HG03432 (cell line): ENCODE measurements around the gene TRERF1.
"Not testable (repeated sequence)": the region's sequence is repeated elsewhere in the genome, so short reads cannot be mapped to it uniquely, and the experiment has no call there.

Experiments used
- ATAC-seq: cut with Tn5 transposase; IDR thresholded peaks from one replicate; pipeline ENCODE4 v1.9.1; 2021; ENCODE audit warnings: mild to moderate bottlenecking, moderate library complexity; ENCODE audit not compliant: unreplicated experiment

TRERF1 gene, protein sequence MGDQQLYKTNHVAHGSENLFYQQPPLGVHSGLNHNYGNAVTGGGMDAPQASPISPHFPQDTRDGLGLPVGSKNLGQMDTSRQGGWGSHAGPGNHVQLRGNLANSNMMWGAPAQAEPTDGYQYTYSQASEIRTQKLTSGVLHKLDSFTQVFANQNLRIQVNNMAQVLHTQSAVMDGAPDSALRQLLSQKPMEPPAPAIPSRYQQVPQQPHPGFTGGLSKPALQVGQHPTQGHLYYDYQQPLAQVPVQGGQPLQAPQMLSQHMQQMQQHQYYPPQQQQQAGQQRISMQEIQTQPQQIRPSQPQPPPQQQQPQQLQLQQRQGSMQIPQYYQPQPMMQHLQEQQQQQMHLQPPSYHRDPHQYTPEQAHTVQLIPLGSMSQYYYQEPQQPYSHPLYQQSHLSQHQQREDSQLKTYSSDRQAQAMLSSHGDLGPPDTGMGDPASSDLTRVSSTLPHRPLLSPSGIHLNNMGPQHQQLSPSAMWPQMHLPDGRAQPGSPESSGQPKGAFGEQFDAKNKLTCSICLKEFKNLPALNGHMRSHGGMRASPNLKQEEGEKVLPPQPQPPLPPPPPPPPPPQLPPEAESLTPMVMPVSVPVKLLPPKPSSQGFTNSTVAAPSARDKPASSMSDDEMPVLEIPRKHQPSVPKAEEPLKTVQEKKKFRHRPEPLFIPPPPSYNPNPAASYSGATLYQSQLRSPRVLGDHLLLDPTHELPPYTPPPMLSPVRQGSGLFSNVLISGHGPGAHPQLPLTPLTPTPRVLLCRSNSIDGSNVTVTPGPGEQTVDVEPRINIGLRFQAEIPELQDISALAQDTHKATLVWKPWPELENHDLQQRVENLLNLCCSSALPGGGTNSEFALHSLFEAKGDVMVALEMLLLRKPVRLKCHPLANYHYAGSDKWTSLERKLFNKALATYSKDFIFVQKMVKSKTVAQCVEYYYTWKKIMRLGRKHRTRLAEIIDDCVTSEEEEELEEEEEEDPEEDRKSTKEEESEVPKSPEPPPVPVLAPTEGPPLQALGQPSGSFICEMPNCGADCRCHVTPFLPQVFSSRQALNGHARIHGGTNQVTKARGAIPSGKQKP (N-terminal part only)

DNA sequence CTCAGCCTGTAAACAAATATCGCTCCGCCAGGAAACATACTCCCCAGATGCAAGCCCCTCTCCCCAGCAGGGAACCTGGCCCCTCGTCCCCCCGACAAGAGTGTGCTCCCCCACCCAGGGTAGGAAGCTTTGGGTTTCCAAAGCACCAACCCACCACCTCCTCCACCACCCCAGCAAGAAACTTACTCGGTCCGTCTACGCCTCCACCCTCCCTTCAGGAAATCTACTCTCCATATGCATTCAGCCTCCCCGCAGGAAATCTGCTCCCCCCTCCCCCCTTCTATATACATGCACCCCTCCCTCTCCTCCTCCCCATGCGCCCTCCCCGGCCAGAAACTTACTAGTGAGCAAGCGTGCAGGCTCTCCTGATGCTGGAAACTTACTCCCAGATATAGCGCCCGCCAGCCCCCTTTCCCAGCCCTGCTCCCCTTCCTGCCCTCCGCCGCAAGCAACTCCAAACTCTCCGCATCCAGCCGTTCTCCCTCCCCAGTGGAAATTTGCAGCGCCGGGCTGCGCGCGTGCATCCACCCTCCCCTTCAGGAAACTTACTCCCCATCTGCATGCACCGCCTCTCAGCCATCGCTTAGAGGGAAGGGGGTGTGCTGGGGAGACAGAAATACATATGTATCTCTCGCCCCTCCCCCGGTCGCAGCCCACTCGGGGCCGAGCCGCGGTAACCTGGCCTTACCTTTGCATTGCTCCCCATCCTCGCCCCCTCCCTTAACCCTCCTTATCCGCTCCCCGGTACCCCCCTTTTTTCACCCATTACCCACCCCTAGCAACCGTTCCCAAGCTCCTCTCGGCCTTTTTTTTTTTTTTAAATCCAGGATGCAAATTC, at the start of gene TRERF1:
Gene TRERF1 (minus strand): TSS at position 594 of the 838 bp plus-strand sequence. CDS start 182,336 bp downstream, outside the sequence.
- peak; percentile 35 for ATAC-seq

DNA sequence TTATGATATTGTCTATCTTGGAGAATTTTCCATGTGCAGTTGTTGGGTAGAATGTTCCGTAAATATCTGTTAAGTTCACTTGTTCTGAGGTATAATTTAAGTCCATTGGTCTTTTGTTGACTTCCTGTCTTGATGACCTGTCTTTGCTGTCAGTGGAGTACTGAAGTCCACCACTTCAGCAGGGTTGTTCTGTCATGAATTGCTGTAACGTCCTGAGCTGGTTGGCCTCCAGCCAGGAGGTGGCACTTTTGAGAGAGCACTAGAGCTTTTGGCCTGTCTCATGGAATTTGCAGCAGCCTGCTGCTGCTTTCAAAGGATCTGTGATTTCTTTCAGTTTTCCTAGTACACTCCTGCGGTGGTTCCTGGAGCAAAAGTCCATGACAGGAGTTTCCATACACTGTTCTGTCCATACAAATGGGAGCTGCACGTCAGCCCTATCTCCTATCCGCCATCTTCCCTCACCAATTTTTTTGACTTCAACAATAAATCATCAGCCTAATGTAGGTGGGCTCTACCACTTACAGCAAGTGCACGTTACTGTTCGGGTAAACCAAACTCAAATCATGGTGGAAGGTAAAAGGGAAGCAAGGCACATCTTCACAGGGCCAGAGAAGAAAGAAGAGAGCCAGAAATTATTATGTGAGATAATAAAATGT, 46.9 kb upstream of the TRERF1 start:
- no peak for ATAC-seq

DNA sequence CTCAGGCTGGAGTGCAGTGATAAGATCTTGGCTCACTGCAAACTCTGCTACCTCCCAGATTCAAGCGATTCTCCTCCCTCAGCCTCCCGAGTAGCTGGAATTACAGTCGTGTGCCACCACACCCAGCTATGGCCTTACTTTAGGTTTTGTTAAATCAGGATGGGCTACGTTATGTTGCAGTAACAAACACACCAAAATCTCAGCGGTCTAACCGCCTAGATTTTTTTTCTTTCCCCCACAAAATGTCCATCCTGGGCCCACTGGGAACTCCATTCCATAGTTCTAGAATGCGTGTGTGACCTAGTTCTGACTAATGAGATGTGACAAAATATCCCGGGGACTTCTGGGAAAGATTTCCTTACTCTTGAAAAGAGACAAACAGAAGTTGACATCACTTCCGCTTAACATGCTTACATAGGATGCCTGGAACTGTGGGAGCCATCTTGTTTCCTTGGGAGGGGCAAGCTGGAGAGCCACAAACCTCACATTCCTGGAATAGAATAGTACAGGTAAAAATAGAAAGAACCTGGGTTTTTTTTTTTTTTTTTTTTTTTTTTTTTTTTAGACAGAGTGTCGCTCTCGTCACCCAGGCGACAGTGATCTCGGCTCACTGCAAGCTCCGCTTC, 42.3 kb upstream of the TRERF1 start:
- no peak for ATAC-seq

DNA sequence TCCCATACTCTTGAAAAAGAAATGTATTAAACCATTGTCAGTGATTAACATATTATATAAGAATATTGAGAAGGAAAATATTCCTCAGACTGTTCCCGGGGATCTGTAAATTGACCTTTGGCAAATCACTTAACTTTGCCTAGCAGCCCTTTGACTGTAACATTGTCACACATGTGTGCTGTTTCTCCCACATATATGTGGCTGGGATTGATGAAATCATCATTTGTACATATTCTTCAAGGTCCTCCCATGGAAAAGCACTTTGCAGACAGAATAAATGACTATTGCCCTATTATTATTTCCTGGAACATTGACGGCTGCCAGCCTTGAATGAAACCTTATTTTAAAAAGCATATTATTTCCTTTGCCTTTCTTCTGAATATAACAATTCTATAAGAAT, 36.4 kb upstream of the TRERF1 start:
- no peak for ATAC-seq

DNA sequence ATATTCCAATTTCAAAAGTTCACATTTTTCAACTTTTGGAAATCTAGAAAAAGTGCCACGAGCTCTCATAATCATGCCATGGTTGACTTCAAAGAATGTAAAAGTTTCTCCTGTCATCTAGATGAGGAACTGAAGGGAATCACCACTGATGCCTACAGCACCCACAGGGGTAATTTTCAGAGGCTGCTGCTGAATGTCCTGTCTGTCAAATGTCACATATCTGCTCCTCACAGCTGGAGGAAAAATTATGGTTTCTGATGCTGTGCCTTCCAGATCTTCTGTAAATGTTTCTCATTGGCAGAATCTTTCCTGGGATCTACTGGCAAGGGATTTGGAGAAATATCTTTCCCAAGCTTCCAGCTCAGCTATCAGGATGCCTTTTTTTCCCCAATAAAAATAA, 32.5 kb upstream of the TRERF1 start:
- no peak for ATAC-seq

DNA sequence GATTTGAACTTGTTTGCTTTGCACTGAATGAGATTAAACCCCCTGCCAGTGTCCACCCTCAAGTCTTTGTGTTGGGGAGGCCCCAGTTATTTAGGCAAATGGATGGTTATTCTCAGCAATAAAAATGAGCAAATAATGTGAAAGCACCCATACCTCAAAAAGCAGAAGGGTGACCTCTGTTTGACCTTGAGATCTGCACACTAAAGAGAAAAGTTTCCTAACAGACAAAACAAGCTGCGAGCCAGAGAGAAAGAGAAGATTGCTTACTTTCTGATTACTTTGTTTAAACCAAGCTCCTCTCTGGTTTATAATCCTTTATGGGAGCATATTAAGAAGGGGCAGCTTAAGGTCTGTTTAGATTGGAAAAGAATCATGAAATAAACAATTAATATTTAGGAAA, 30.4 kb upstream of the TRERF1 start:
- ATAC-seq, result no peak

DNA sequence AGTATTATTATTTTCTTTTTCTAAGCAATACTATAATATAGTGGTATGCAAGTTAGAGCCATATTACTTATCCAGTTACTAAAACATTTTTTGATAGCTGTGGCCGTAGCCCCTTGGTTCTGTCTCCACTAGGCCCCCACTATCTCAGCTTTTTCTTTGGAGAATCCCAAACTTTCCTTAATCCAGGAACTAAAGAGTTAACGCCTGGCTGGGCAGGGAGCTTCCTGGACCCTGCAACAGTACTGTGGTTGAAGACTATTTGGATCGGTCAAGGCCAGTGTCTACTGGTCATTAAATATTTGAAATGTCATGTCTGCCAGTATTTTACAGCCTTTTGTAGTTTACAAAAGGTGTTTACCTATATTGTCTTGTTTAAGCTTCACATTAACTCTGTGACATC, 20.0 kb upstream of the TRERF1 start:
- ATAC-seq, result no peak

DNA sequence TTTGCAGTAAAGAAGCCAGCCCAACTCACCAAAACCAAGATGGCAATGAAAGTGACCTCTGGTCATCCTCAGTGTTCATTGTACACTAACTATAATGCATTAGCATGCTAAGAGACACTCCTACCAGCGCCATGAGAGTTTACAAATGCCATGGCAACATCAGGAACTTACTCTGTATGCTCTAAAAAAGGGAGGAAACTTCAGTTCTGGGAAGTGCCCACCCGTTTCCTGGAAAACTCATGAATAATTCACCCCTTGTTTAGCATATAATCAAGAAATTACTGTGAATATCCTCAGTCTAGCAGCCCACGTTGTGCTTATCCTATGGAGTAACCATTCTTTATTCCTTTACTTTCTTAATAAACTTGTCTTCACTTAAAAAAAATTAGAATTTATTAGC, 19.4 kb upstream of the TRERF1 start:
- ATAC-seq, result no peak

DNA sequence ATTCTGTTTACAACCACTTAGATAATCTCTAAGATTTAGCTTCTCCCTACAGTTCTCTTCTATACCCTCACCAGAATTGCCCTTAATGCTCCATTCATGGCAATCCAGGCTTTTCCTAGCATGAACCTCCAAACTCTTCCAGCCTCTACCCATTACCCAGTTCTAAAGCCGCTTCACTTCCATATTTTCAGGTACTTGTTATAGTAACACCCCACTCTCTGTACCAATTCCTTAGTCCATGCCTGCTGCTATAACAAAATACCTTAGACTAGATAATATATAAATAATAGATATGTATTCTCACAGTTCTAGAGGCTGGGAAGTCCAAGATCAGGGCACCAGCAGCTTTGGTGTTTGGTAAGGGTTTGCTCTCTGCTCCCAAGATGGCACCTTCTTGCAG, 16.5 kb upstream of the TRERF1 start:
- no peak for ATAC-seq

DNA sequence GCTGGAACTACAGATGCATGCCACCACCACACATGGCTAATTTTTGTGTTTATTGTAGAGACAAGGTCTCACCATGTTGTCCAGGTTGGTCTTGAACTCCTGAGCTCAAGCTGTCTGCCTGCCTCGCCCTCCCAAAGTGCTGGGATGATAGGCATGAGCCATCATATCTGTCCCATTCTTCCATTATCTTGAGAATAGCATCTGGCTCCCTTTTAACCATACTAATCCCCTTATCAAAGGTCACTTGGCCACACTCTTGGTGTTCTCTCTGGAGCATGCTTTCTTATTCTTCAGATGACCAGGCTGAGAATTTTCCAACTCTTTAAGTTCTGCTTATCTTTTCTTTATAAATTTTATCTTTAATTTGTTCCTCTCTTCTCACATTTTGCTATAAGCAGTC, 15.9 kb upstream of the TRERF1 start:
- no peak for ATAC-seq

DNA sequence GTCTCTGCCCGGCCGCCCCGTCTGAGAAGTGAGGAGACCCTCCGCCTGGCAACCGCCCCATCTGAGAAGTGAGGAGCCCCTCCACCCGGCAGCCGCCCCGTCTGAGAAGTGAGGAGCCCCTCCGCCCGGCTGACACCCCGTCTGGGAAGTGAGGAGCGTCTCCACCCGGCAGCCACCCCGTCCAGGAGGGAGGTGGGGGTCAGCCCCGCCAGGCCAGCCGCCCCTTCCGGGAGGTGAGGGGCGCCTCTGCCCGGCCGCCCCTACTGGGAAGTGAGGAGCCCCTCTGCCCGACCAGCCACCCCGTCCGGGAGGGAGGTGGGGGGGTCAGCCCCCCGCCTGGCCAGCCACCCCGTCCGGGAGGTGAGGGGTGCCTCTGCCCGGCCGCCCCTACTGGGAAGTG, 14.7 kb upstream of the TRERF1 start:
- ATAC-seq, result not testable (repeated sequence)

DNA sequence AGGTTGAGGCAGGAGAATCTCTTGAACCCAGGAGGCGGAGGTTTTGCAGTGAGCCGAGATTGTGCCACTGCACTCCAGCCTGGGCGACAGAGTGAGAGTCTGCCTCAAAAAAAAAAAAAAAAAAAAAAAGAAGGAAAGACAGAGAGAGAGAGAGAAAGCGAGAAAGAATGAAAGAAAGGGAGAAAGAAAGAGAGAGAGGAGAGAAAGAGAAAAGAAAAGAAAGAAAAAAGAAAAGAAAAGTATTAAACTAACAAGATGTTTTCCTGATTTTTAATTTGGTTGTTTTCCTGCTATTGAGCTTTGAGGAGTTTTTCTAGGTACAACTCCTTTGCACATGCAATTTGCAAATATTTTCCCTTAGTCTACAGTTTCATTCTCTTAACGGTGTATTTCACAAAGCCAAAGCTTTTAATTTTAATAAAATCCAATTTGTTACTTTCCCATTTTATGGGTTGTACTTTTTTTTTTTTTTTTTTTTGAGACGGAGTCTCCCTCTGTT, 10.8 kb upstream of the TRERF1 start:
- ATAC-seq, result no peak

DNA sequence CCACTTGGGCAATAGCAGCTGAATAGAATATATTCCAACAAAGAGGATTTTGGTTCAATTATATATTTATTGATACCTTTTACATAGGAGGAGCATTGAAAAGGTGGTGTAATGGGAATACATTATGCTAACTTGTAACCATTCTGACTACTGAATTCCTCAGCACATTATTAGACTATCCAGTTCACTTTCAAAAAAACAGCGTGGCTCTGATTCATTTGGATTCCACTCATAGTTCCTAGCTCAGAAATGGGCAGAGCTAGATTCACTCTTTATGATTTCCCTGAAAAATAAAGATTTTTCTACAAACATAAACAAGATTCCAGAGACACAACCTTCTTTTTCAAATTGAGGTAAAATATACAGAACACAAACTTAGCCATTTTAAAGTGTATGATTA, 9.2 kb upstream of the TRERF1 start:
- no peak for ATAC-seq

DNA sequence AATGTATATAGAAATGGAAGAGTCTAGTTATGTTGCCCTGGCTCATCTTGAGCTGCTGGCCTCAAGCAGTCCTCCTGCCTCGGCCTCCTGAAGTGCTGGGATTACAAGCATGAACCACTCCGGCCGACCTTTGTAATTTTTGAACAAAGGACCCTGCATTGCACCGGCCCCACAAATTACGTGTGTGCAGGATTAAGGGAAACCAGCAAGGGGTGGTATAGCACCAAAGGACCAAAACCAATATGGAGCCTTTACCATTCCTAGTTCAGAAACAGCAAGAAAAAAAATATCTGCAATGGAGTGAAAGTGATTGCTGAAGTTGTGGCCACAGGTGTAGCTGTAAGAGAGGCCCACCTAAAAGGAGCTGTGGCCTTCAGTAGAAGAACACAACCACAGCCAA, 8.2 kb upstream of the TRERF1 start:
- no peak for ATAC-seq

DNA sequence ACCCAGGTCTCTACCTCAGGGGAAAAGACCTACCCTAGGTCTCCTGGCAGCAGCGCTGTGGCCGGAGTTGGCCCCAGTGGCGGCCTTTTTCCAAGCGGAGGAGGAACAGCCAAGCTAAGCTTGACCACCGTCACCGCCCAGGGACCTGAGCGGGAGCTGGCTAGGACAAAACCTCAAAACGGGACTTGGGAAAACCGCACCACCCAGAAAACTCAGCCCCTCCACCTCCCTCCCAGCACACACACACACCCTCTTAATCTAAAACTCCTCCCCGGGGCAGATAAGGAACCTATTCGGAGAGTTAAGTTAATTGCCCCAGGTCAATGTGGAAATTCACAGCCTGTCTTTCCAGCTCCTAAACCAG, 2.7 kb upstream of the TRERF1 start:
- no peak for ATAC-seq

DNA sequence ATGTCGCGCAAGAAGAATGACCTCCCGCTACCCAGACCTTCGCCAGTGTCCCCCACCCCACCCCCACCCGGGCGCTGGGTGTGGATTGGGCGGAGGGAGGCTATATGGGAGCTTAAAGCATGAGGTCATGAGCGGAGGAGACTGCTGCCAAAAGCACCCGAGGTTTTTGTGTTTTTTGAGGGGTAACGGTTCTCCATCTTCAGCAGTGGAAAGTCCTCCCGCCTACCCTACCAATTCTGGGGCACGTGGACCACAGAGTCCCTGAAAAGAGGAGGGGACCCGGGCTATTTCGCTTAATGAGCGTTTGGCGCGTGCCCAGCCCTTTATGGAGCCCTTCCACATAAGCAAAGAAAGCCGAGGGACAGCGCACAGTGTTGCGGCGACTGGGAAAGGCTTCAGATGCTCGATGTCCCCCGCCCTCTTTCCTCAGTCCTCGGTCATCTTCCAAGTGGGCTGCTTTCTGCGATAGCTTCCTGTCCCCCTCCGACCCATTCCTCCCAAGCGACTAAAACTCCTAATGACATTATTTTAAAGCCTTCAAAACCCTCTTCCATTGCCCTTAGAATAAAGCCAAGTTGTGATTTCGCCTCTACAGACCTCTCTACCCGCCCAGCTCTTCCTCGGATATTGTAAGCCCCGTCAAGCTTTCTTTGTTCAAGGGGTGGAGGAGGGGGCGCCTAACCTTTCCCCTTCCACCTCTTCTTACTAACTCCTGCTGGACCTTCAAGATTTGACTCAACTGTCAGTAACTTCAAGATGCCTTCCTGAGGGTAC, 2.1 kb upstream of the TRERF1 start:
- ATAC-seq, result no peak

DNA sequence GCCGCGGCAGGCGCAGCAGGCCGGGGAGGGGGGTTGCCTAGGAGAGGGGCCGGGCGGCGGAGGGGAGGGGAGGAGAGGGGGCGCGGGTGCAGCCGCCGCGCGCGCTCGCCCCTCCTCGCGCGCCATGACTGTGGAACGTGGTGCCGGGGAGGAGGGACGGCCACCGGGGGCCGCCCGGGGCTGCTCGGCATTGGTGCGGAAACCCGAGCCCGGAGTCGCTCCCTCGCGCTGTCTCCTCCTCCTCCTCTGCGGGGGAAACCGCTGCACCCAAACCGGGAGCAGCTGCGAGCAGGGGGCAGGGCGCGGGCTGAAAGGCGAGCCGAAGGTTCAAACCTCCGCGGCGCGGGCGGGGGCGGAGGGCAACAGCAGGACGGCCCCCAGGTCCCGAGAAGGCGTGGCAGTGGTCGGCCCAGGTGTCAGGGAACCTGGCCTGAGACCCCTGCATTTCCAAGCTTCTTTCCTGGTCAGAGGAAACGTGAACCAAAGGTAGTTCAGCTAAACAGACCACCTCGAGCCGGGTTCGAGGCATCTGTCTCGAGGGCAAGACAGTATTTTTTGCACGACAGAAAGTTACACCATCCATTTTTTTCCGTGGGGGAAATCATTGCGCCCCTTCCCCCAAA, 1.4 kb upstream of the TRERF1 start:
- peak; percentile 69 for ATAC-seq
